ENCODE measurements around the gene LIM2. TPM values are rescaled to one million over a fixed set of nuclear protein-coding genes. Genes with fewer than 3 reads are reported as not detected.

Gene LIM2
- total RNA-seq, 1 donor from 2014 or later: not detected

DNA sequence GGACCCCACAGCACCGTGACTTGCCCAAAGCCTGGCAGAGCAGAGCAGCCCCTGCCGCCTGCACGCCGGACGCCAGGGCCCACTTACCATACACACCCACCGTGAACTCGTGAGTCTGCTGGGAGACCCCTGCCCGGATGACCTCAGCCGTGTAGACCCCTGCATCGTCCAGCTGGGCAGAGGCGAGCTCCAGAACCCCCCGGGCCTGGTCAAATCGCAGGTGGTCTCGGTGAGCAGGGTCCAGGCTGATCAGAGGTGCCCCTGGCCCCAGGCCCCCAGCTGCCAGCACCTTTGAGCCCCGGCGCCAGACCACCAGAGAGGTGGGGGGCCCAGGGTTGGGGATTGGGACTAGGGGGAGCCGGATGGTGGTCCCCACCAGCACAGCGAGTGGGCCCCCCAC, 46.7 kb downstream of the LIM2 start:
- no peaks in the 10 kb centered on the region for H3K9me3 Mint-ChIP-seq

GRCh38 chr19:51339687-51340656, 47.8 kb downstream of the LIM2 start:
- Mint-ChIP-seq H3K9me3 (no peaks in the 10 kb centered on the region), H3K27me3 (ENCODE audit: low read depth) (peaks cover 15% of the 10 kb centered on the region), H3K36me3 (peaks cover 4% of the 10 kb centered on the region), H3K4me3 (peak overlapping the region; percentile 91), H3K4me1 (peaks cover 25% of the 10 kb centered on the region), H3K27ac (peak overlapping the region; percentile 93)
- peak; percentile 97 to 98 for DNase-seq (ENCODE audit: low spot score in 2 of 2, unreplicated experiment in 2 of 2)
- peak; percentile 31 for TF ChIP-seq CTCF (IDR thresholded peaks at IDR 0.05; ENCODE audit: unreplicated experiment)

More for the DNA sequence above, 46.7 kb downstream of the LIM2 start:
- H3K36me3 Mint-ChIP-seq: peaks cover 7% of the 10 kb centered on the region
- no peak overlapping the region for H3K27ac Mint-ChIP-seq
- DNase-seq (ENCODE audit: low spot score in 2 of 2, unreplicated experiment in 2 of 2): no peak
- TF ChIP-seq CTCF (IDR thresholded peaks at IDR 0.05; ENCODE audit: unreplicated experiment): no peak
- H3K4me1 Mint-ChIP-seq: peaks cover 25% of the 10 kb centered on the region
- H3K4me3 Mint-ChIP-seq: peak overlapping the region; percentile 48
- peaks cover 15% of the 10 kb centered on the region for H3K27me3 Mint-ChIP-seq (ENCODE audit: low read depth)

- H3K36me3 Mint-ChIP-seq: peaks cover 2% of the 10 kb centered on the region
- DNase-seq (ENCODE audit: low spot score in 2 of 2, unreplicated experiment in 2 of 2): no peak
- peaks cover 25% of the 10 kb centered on the region for H3K4me1 Mint-ChIP-seq
- peak overlapping the region; percentile 91 for H3K4me3 Mint-ChIP-seq
- TF ChIP-seq CTCF (IDR thresholded peaks at IDR 0.05; ENCODE audit: unreplicated experiment): no peak
- no peaks in the 10 kb centered on the region for H3K9me3 Mint-ChIP-seq
- peak overlapping the region; percentile 93 for H3K27ac Mint-ChIP-seq
- peaks cover 15% of the 10 kb centered on the region for H3K27me3 Mint-ChIP-seq (ENCODE audit: low read depth)
These were observed 48.5 kb downstream of the LIM2 start for GRCh38 chr19:51339313-51339686.

- DNase-seq (ENCODE audit: low spot score in 2 of 2, unreplicated experiment in 2 of 2): peak; percentile 84 to 90
- Mint-ChIP-seq H3K4me3 (peak overlapping the region; percentile 91), H3K27me3 (ENCODE audit: low read depth) (peaks cover 15% of the 10 kb centered on the region), H3K27ac (peak overlapping the region; percentile 93), H3K4me1 (peaks cover 25% of the 10 kb centered on the region), H3K36me3 (peaks cover 2% of the 10 kb centered on the region), H3K9me3 (no peaks in the 10 kb centered on the region)
- peak; percentile 94 for TF ChIP-seq CTCF (IDR thresholded peaks at IDR 0.05; ENCODE audit: unreplicated experiment)
These were observed 49.0 kb downstream of the LIM2 start for GRCh38 chr19:51338563-51339312.

- no peak for DNase-seq (ENCODE audit: low spot score in 2 of 2, unreplicated experiment in 2 of 2)
- Mint-ChIP-seq H3K4me3 (peak overlapping the region; percentile 91), H3K4me1 (peaks cover 24% of the 10 kb centered on the region), H3K27me3 (ENCODE audit: low read depth) (peaks cover 15% of the 10 kb centered on the region), H3K9me3 (no peaks in the 10 kb centered on the region), H3K36me3 (peaks cover 2% of the 10 kb centered on the region), H3K27ac (no peak overlapping the region)
- TF ChIP-seq CTCF (IDR thresholded peaks at IDR 0.05; ENCODE audit: unreplicated experiment): no peak
These were observed 49.8 kb downstream of the LIM2 start for GRCh38 chr19:51337861-51338562.

All from mesothelial cell of epicardium (in vitro differentiated cells).